ENCODE data around the gene LYST. TPM values are rescaled to one million over a fixed set of nuclear protein-coding genes. Genes with fewer than 3 reads are reported as not detected.
"Not testable (repeated sequence)": the region's sequence is repeated elsewhere in the genome, so short reads cannot be mapped to it uniquely, and the experiment has no call there.

The LYST gene
- total RNA-seq, 4 donors from 2014 or later = 22.9 to 44.4 (median 31.9) TPM

DNA sequence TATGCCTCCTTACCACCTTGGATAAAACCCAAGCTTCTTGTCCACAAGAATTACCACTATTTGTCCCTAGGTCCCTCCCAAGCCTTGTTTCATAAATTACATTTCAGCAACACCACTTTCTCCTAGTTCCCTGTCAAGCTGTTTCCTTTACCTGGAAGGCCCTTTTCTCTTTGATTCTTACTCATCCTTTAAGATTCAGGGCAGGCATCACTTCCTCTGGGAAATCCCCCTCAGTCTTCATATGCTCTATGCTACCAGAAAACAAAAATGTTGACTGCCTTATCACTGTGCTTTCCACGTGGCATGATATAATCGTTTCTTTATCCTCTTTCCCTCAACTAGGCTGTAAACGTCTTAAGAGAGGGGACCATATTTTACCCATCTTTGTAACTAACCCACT lies 102.7 kb downstream of the LYST start:
- intact Hi-C loops (cut with DNase I) = no loop called here
- no peak overlapping the region for H3K4me3 ChIP-seq
- H3K9me3 ChIP-seq = no peaks in the 10 kb centered on the region
- 81% methylated on average over 3 of the region's 3 CpGs for WGBS
- TF ChIP-seq EP300 (IDR thresholded peaks at IDR 0.05) (no peak), POLR2A (IDR thresholded peaks at IDR 0.05; ENCODE audit: low read depth) (no peak), POLR2AphosphoS5 (IDR thresholded peaks at IDR 0.05) (no peak)
- TF ChIP-seq, protein P1, sequence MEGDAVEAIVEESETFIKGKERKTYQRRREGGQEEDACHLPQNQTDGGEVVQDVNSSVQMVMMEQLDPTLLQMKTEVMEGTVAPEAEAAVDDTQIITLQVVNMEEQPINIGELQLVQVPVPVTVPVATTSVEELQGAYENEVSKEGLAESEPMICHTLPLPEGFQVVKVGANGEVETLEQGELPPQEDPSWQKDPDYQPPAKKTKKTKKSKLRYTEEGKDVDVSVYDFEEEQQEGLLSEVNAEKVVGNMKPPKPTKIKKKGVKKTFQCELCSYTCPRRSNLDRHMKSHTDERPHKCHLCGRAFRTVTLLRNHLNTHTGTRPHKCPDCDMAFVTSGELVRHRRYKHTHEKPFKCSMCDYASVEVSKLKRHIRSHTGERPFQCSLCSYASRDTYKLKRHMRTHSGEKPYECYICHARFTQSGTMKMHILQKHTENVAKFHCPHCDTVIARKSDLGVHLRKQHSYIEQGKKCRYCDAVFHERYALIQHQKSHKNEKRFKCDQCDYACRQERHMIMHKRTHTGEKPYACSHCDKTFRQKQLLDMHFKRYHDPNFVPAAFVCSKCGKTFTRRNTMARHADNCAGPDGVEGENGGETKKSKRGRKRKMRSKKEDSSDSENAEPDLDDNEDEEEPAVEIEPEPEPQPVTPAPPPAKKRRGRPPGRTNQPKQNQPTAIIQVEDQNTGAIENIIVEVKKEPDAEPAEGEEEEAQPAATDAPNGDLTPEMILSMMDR (IDR thresholded peaks at IDR 0.05) = no peak
- no peaks in the 10 kb centered on the region for H3K4me1 ChIP-seq
- no peaks in the 10 kb centered on the region for H3K27me3 ChIP-seq
- peaks cover 2 to 76% (median 42%) of the 10 kb centered on the region in 4 donors for H3K36me3 ChIP-seq
- DNase-seq (ENCODE audit: extremely low spot score) = no peak
- H3K27ac ChIP-seq (replicated peaks in 1 of 4) = no peak overlapping the region

DNA sequence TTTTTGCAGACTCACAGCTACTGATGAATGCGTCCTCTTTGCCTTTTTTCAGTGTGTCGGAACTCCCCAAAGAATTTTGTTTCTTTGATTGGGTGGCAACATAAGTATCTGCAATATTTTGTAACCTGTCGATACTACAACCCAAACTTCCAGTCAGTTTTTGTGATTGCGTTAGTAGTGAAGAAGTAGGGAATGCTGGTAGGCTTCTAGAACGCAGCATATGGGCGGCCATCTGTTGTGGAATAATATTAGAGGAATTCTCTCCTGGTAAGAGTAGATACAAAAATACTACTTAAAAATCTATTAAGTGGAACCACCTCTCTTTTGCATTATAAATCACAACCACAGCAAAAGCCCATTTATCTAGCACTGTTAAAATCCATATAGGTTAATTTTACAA lies 107.4 kb downstream of the LYST start:
- WGBS = 94% methylated on average over 6 of the region's 6 CpGs
- no peaks in the 10 kb centered on the region for H3K9me3 ChIP-seq
- intact Hi-C loops (cut with DNase I) = no loop called here
- no peak overlapping the region for H3K27ac ChIP-seq (replicated peaks in 1 of 4)
- no peak overlapping the region for H3K4me3 ChIP-seq
- no peaks in the 10 kb centered on the region for H3K4me1 ChIP-seq
- H3K36me3 ChIP-seq = peaks cover 8 to 82% (median 59%) of the 10 kb centered on the region in 4 donors
- TF ChIP-seq, protein P1 (IDR thresholded peaks at IDR 0.05) = no peak
- TF ChIP-seq POLR2A (IDR thresholded peaks at IDR 0.05; ENCODE audit: low read depth) (no peak), EP300 (IDR thresholded peaks at IDR 0.05) (no peak), POLR2AphosphoS5 (IDR thresholded peaks at IDR 0.05) (no peak)
- no peaks in the 10 kb centered on the region for H3K27me3 ChIP-seq
- no peak for DNase-seq (ENCODE audit: extremely low spot score)

DNA sequence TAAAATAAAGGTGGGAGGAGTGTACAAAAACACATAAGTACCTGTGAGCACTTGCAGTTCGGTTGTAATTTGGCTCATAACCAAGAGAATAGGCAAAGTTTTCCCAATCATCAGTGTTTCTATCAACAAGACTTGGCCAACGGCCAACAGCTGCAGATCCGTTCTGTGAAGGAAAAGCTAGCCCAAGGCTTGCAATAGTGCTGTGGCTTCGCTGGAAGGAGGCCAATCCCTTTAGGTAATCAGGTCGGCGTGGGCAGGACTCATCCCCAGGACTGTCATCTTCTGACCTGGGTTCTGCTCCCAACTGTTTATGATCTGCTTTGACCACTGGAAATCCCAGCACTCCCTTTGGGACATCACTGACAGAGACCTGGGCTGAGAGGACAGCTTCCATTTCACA lies 107.8 kb downstream of the LYST start:
- DNase-seq (ENCODE audit: extremely low spot score) = no peak
- H3K9me3 ChIP-seq = no peaks in the 10 kb centered on the region
- 58% methylated on average over 6 of the region's 6 CpGs for WGBS
- no peaks in the 10 kb centered on the region for H3K4me1 ChIP-seq
- intact Hi-C loops (cut with DNase I) = no loop called here
- H3K27me3 ChIP-seq = no peaks in the 10 kb centered on the region
- H3K36me3 ChIP-seq = peaks cover 8 to 85% (median 63%) of the 10 kb centered on the region in 4 donors
- no peak for TF ChIP-seq POLR2A (IDR thresholded peaks at IDR 0.05; ENCODE audit: low read depth)
- TF ChIP-seq POLR2AphosphoS5 (IDR thresholded peaks at IDR 0.05) = no peak
- TF ChIP-seq, protein P1 (IDR thresholded peaks at IDR 0.05) = no peak
- TF ChIP-seq EP300 (IDR thresholded peaks at IDR 0.05) = no peak
- no peak overlapping the region for H3K4me3 ChIP-seq
- no peak overlapping the region for H3K27ac ChIP-seq (replicated peaks in 1 of 4)

DNA sequence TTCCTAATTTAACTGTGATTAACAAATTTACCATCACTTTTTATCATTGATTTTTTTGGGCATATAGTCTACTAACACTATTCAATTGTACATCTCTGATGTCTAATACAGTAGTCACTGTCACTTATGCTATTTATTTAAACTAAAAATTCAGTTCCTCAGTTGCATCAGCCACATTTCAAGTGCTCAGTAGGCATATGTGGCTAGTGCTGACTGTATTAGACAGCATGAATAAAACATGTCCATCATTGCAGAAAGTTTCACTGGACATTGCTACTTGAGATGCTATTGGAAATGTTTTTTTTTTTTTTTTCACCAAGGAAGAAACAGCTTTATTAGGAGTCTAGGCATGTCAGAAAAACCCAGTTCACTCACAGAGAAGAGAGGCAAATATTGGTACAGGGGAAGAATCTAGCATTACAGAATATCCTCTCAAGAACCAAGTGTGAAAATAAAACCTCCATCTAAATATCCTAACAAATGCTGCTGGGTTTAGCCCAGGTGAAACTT lies 109.1 kb downstream of the LYST start:
- DNase-seq (ENCODE audit: extremely low spot score) = no peak
- Histone ChIP-seq H3K36me3 (peaks cover 8 to 80% (median 58%) of the 10 kb centered on the region in 4 donors), H3K4me3 (no peak overlapping the region), H3K4me1 (no peaks in the 10 kb centered on the region), H3K9me3 (no peaks in the 10 kb centered on the region), H3K27ac (replicated peaks in 1 of 4) (no peak overlapping the region), H3K27me3 (no peaks in the 10 kb centered on the region)
- intact Hi-C loops (cut with DNase I) = no loop called here
- TF ChIP-seq, protein P1 (IDR thresholded peaks at IDR 0.05) = no peak
- TF ChIP-seq POLR2A (IDR thresholded peaks at IDR 0.05; ENCODE audit: low read depth) = no peak
- TF ChIP-seq POLR2AphosphoS5 (IDR thresholded peaks at IDR 0.05) = no peak
- TF ChIP-seq EP300 (IDR thresholded peaks at IDR 0.05) = no peak

DNA sequence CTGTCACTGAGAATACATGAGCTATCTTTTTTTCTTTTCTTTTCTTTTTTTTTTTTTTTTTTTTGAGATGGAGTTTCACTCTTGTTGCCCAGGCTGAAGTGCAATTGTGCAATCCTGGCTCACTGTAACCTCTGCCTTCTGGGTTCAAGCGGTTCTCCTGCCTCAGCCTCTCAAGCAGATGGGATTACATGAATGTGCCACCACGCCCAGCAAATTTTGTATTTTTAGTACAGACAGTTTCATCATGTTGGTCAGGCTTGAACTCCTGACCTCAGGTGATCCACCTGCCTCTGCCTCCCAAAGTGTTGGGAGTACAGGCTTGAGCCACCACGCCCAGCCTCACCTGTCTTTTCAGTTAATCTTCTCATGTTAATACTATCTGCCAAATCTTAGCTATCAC lies 112.5 kb downstream of the LYST start:
- 94% methylated on average over 3 of the region's 3 CpGs for WGBS
- H3K9me3 ChIP-seq; H3K4me3 ChIP-seq; DNase-seq (ENCODE audit: extremely low spot score); H3K27ac ChIP-seq (replicated peaks in 1 of 4); intact Hi-C loops (cut with DNase I); H3K4me1 ChIP-seq; H3K27me3 ChIP-seq: not testable (repeated sequence)
- peaks cover 8 to 76% (median 48%) of the 10 kb centered on the region in 4 donors for H3K36me3 ChIP-seq
